Stomach (tissue), 9 donors: ENCODE measurements around the gene CARD19. TPM values are rescaled to one million over a fixed set of nuclear protein-coding genes. Genes with fewer than 3 reads are reported as not detected.
A peak's percentile ranks its signal among the peaks of the same experiment; 100 is the strongest.

Experiments used
- DNase-seq, 2 donors: peaks; one replicate each; pipeline versions ENCODE4 v3.0.0 to v3.0.0-alpha.2; 2013 to 2019
- H3K27ac ChIP-seq, 5 donors: fragments of 200-600 bp in 4 of 5; sonication (generic) in 4 of 5; one replicate each; pipeline ENCODE4 v1.5.1; 2013 to 2019; ENCODE audit warnings: mild to moderate bottlenecking in 1 of 5, moderate library complexity in 1 of 5
- H3K27me3 ChIP-seq, 3 donors: fragments of 200-600 bp; sonication (generic); one replicate each; pipeline ENCODE4 v1.5.1; 2017 to 2019; ENCODE audit warnings: mixed run types in 1 of 3
- H3K36me3 ChIP-seq, 4 donors: fragments of 200-600 bp; sonication (generic); 1 replicate in 3 of 4; 2 replicates in 1 of 4; pipeline ENCODE4 v1.5.1; 2016 to 2019
- H3K4me1 ChIP-seq, 4 donors: fragments of 200-600 bp; sonication (generic); one replicate each; pipeline ENCODE4 v1.5.1; 2016 to 2019
- H3K4me3 ChIP-seq, 4 donors: fragments of 200-600 bp; sonication (generic) in 3 of 4; one replicate each; pipeline ENCODE4 v1.5.1; 2016 to 2019; ENCODE audit warnings: mild to moderate bottlenecking in 1 of 4
- H3K9me3 ChIP-seq, 4 donors: fragments of 200-600 bp; sonication (generic); one replicate each; pipeline ENCODE4 v1.5.1; 2016 to 2019
- EP300 ChIP-seq: sonication (generic); formaldehyde crosslinking; IDR thresholded peaks from one replicate; pipeline ENCODE4 v1.6.1; 2017; ENCODE audit warnings: antibody characterized with exemption
- POLR2A ChIP-seq, 4 donors: fragments of 450-650 bp; IDR thresholded peaks; one replicate each; pipeline ENCODE4 v1.6.1; 2016; ENCODE audit warnings: antibody characterized with exemption in 4 of 4, control low read depth in 2 of 4, mild to moderate bottlenecking in 1 of 4, moderate library complexity in 1 of 4
- POLR2AphosphoS5 ChIP-seq, 3 donors: sonication (generic); formaldehyde crosslinking; IDR thresholded peaks; one replicate each; pipeline ENCODE4 v1.6.1; 2016; ENCODE audit warnings: antibody characterized with exemption in 3 of 3
- WGBS, 5 donors: extraction: QIAGEN DNeasy Blood & Tissue Kit in 3 of 5; methylation state at CpG; one replicate each; pipeline versions ENCODE4 v1.1.5 to v1.1.7; 2013 to 2018; 5-methylcytosine and 5-hydroxymethylcytosine counted together
- intact Hi-C: fragments of 100-400 bp; cut with DNase I; formaldehyde crosslinking; loops from one replicate; pipeline ENCODE4 v1.15.1; 2023; ENCODE audit warnings: low total_unique reads
- polyA plus RNA-seq, 3 donors: library from polyadenylated mRNA; stranded (reverse); fragments of 200-250 nt; gene quantifications; one replicate each; pipeline ENCODE4 v1.2.3, GENCODE V29; 2013
- total RNA-seq, 5 donors: library from RNA; depleted of rRNA; stranded (reverse); fragments of >200 nt; gene quantifications; one replicate each; pipeline versions ENCODE4 v1.1.0 to v1.2.3, GENCODE V29; 2014 to 2016
- TF ChIP-seq, protein P1 (sequence below), 7 experiments: fragments of 450-650 bp in 4 of 7; fragments of 200-600 bp in 3 of 7; sonication (generic) in 3 of 7; IDR thresholded peaks; one replicate each; pipeline ENCODE4 v1.5.1; 2016 to 2019; ENCODE audit warnings: antibody characterized with exemption in 7 of 7, control low read depth in 2 of 7, mild to moderate bottlenecking in 1 of 7
- donor health status: healthy with polysubstance abuse.
- donor health status: Bipolar disorder and iron deficiency.
- donor health status: healthy.

CARD19 gene
- total and polyA plus RNA-seq, 8 donors: 14.3 to 95.1 (median 45.6) TPM

DNA sequence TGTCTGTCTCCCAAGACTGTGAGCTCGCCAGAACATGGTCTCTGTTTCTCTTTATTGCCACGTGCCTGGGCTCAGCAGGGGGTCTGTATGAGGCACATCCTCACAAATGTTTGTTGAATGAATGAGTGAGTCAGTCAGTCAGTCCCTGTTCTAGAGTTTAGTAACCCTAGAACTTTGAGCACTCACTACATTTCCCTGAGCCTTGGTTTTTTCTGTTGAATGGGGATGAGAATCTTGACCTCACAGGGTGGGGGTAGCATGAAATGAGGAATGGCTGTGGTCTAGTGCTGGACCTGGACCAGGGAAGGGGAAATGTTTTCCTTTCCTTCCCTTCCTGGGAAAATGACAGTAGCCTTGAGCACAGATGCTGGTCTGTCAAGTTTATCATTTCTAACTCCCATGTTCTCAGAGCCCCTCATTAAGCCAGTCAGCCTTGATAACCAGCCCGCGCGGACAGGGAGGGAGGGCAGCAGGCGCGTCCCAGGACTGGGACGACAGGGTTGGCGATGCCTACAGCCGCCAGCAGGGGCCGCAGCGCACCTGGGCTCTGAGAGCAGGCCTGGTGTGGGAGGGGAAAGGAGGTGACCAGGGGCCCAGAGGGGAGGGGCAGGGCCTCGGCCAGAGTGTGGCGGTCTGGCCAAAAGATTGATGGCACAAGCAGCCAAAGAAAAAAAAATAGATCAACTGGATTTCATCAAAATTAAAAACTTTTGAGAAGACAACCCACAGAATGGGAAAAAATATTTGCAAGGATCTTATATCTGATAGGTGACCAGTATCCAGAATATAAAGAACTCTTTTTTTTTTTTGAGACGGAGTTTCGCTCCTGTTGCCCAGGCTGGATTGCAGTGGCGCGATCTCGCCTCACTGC is 63.8 kb downstream of the CARD19 start:
- no peaks in the 10 kb centered on the region for H3K36me3 ChIP-seq
- no peaks in the 10 kb centered on the region for H3K9me3 ChIP-seq
- 12 to 21% (median 16%) methylated on average over 18 to 19 of the region's 19 CpGs for WGBS, 5 donors
- TF ChIP-seq, protein P1, sequence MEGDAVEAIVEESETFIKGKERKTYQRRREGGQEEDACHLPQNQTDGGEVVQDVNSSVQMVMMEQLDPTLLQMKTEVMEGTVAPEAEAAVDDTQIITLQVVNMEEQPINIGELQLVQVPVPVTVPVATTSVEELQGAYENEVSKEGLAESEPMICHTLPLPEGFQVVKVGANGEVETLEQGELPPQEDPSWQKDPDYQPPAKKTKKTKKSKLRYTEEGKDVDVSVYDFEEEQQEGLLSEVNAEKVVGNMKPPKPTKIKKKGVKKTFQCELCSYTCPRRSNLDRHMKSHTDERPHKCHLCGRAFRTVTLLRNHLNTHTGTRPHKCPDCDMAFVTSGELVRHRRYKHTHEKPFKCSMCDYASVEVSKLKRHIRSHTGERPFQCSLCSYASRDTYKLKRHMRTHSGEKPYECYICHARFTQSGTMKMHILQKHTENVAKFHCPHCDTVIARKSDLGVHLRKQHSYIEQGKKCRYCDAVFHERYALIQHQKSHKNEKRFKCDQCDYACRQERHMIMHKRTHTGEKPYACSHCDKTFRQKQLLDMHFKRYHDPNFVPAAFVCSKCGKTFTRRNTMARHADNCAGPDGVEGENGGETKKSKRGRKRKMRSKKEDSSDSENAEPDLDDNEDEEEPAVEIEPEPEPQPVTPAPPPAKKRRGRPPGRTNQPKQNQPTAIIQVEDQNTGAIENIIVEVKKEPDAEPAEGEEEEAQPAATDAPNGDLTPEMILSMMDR (IDR thresholded peaks at IDR 0.05): peak in 5 of 7 experiments; percentile 96 to 98 (median 98)
- no peak for TF ChIP-seq EP300
- no peak for TF ChIP-seq POLR2A (IDR thresholded peaks at IDR 0.05)
- TF ChIP-seq POLR2AphosphoS5 (IDR thresholded peaks at IDR 0.05): peak in 1 of 3 donors; percentile 53
- peaks cover 0 to 25% (median 5%) of the 10 kb centered on the region in 4 donors for H3K4me1 ChIP-seq
- no peak overlapping the region for H3K27ac ChIP-seq
- H3K4me3 ChIP-seq: no peak overlapping the region
- DNase-seq: peak; percentile 90 to 94
- no peaks in the 10 kb centered on the region for H3K27me3 ChIP-seq
- intact Hi-C loops: loop anchor here (5.0 kb wide), 1 partner anchor 142 kb away; no protein-coding TSS in a partner anchor

DNA sequence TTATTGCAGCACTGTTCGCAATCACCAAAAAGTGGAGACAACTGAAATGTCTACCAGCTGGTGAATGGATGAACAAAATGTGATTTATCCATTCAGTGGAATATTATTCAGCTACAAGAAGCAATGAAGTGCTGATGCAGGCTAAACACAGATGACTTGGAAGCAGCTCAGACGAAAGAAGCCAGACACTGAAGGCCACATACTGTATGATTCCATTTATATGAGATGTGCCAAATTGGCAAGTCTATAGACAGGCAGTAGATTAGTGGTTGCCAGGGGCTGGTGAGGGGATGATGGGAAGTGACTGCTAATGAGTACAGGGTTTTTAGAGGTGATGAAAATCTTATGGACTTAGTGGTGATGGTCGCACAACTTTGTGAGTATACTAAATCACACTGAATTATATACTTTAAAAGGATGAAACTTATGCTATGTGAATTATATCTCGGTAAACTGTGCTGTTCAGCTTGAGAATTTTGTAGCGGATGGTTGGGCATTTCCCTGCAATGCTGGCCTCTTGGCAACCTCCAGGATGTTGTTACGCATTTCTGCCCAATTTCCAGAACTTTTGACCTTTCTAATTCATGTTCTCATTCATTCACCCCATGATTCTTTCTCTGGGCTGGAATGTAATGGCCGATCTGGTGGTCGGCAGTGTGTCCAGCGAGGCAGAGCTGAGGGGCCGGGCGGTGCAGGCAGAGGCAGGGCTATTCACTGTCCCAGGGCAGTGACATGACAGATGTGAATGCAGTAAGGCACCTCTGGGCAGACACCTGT is 66.0 kb downstream of the CARD19 start:
- Histone ChIP-seq H3K27me3 (no peaks in the 10 kb centered on the region), H3K4me3 (no peak overlapping the region), H3K4me1 (peaks cover 0 to 25% (median 6%) of the 10 kb centered on the region in 4 donors), H3K36me3 (no peaks in the 10 kb centered on the region), H3K9me3 (no peaks in the 10 kb centered on the region), H3K27ac (no peak overlapping the region)
- peak in 1 of 2 donors; percentile 76 for DNase-seq
- TF ChIP-seq POLR2A (IDR thresholded peaks at IDR 0.05) (no peak), POLR2AphosphoS5 (IDR thresholded peaks at IDR 0.05) (no peak), EP300 (no peak)
- TF ChIP-seq, protein P1 (IDR thresholded peaks at IDR 0.05): no peak
- WGBS, 5 donors: 61 to 77% (median 71%) methylated on average over 11 of the region's 11 CpGs
- intact Hi-C loops: loop anchor here (5.0 kb wide), 1 partner anchor 140 kb away; no protein-coding TSS in a partner anchor

Other genes with a start within 250 kb of the CARD19 start
- gene ZNF484, start 218.2 kb upstream of the CARD19 start, total RNA-seq: 10 to 100 TPM in 3 of 5 donors, under 1 TPM in 2; 0.58 to 21.5 (median 10.7) TPM
- gene ZNF484, start 218.2 kb upstream of the CARD19 start, polyA plus RNA-seq: 1 to 10 TPM in 1 of 3 donors, under 1 TPM in 2; 0.93 to 1.5 (median 1.00) TPM
- 1 to 10 TPM; 2.2 to 8.8 (median 5.4) TPM for gene FGD3, start 148.7 kb upstream of the CARD19 start, total RNA-seq
- gene FGD3, start 148.7 kb upstream of the CARD19 start, polyA plus RNA-seq: 1 to 10 TPM; 1.7 to 2.3 (median 2.0) TPM
- gene SUSD3, start 37.5 kb upstream of the CARD19 start, total RNA-seq: 1 to 10 TPM in 3 of 5 donors, not detected in 2; 1.7 to 4.5 (median 2.4) TPM
- 1 to 10 TPM; 2.0 to 3.4 (median 2.9) TPM for gene SUSD3, start 37.5 kb upstream of the CARD19 start, polyA plus RNA-seq
- gene NINJ1, start 38.0 kb downstream of the CARD19 start, total RNA-seq: 100 to 1,000 TPM in 2 of 5 donors, 10 to 100 TPM in 2, 1 to 10 TPM in 1; 9.3 to 153 (median 30.0) TPM
- 10 to 100 TPM; 34.2 to 63.3 (median 35.0) TPM for gene NINJ1, start 38.0 kb downstream of the CARD19 start, polyA plus RNA-seq
- gene WNK2, start 87.9 kb downstream of the CARD19 start, total RNA-seq: 100 to 1,000 TPM in 2 of 5 donors, 10 to 100 TPM in 2, 1 to 10 TPM in 1; 1.2 to 700 (median 33.5) TPM
- gene WNK2, start 87.9 kb downstream of the CARD19 start, polyA plus RNA-seq: 10 to 100 TPM in 1 of 3 donors, 1 to 10 TPM in 2; 2.9 to 13.8 (median 8.8) TPM